ENCODE results near the gene AP3B2. TPM values are rescaled to one million over a fixed set of nuclear protein-coding genes. Genes with fewer than 3 reads are reported as not detected.

AP3B2 gene
- total and polyA plus RNA-seq, 2 donors (not counting 1 experiment from before 2014, with no cell fraction given): 0.09 to 0.17 TPM

GRCh38 chr15:82664021-82664420 is 45.7 kb downstream of the AP3B2 start:
- Histone ChIP-seq H3K4me3 (replicated peaks in 1 of 4; ENCODE audit: control extremely low read depth in 1 of 4, insufficient read depth in 1 of 4, low read depth in 3 of 4, low read length in 4 of 4) (no peak overlapping the region), H3K9me3 (ENCODE audit: control insufficient read depth, insufficient read depth, low read depth, low read length) (no peaks in the 10 kb centered on the region), H4K20me1 (ENCODE audit: control insufficient read depth, extremely low read depth, insufficient read depth, low read length) (no peaks in the 10 kb centered on the region), H2AFZ (ENCODE audit: low read length) (no peak overlapping the region), H3K27ac (ENCODE audit: insufficient read depth, low read length) (no peak overlapping the region), H3K79me2 (ENCODE audit: control insufficient read depth, insufficient read depth, low read length) (no peaks in the 10 kb centered on the region), H3K9ac (ENCODE audit: insufficient read depth, low read length) (no peak overlapping the region), H3K4me1 (ENCODE audit: control insufficient read depth, extremely low read depth, insufficient read depth, low read length) (no peaks in the 10 kb centered on the region), H3K27me3 (ENCODE audit: control insufficient read depth, insufficient read depth, low read length) (no peaks in the 10 kb centered on the region), H3K4me2 (ENCODE audit: extremely low read depth, insufficient read depth, low read length) (no peak overlapping the region), H3K36me3 (ENCODE audit: control insufficient read depth, insufficient read depth, low read length) (no peaks in the 10 kb centered on the region)
- no peak for TF ChIP-seq CTCF (conservative IDR thresholded peaks at IDR 0.05 in 1 of 2, IDR thresholded peaks at IDR 0.05 in 1 of 2; ENCODE audit: low read depth in 1 of 2, low read length in 2 of 2)
- no peak for TF ChIP-seq EZH2 (IDR thresholded peaks at IDR 0.05; ENCODE audit: low read length, missing control alignments)
- DNase-seq (ENCODE audit: low read depth in 2 of 2): no peak

- Histone ChIP-seq H3K9me3 (ENCODE audit: control insufficient read depth, insufficient read depth, low read depth, low read length) (no peaks in the 10 kb centered on the region), H3K36me3 (ENCODE audit: control insufficient read depth, insufficient read depth, low read length) (no peaks in the 10 kb centered on the region), H3K79me2 (ENCODE audit: control insufficient read depth, insufficient read depth, low read length) (no peaks in the 10 kb centered on the region), H3K4me1 (ENCODE audit: control insufficient read depth, extremely low read depth, insufficient read depth, low read length) (no peaks in the 10 kb centered on the region), H3K4me2 (ENCODE audit: extremely low read depth, insufficient read depth, low read length) (no peak overlapping the region), H3K4me3 (replicated peaks in 1 of 4; ENCODE audit: control extremely low read depth in 1 of 4, insufficient read depth in 1 of 4, low read depth in 3 of 4, low read length in 4 of 4) (no peak overlapping the region), H4K20me1 (ENCODE audit: control insufficient read depth, extremely low read depth, insufficient read depth, low read length) (no peaks in the 10 kb centered on the region), H3K27ac (ENCODE audit: insufficient read depth, low read length) (no peak overlapping the region), H3K27me3 (ENCODE audit: control insufficient read depth, insufficient read depth, low read length) (no peaks in the 10 kb centered on the region), H2AFZ (ENCODE audit: low read length) (no peak overlapping the region), H3K9ac (ENCODE audit: insufficient read depth, low read length) (no peak overlapping the region)
- TF ChIP-seq CTCF (conservative IDR thresholded peaks at IDR 0.05 in 1 of 2, IDR thresholded peaks at IDR 0.05 in 1 of 2; ENCODE audit: low read depth in 1 of 2, low read length in 2 of 2) (no peak), EZH2 (IDR thresholded peaks at IDR 0.05; ENCODE audit: low read length, missing control alignments) (no peak)
- DNase-seq (ENCODE audit: low read depth in 2 of 2): peak; percentile 33 to 49
Measured at GRCh38 chr15:82663186-82663600, 46.5 kb downstream of the AP3B2 start.

GRCh38 chr15:82662641-82663040 is 47.0 kb downstream of the AP3B2 start:
- H3K4me1 ChIP-seq (ENCODE audit: control insufficient read depth, extremely low read depth, insufficient read depth, low read length): no peaks in the 10 kb centered on the region
- no peaks in the 10 kb centered on the region for H3K27me3 ChIP-seq (ENCODE audit: control insufficient read depth, insufficient read depth, low read length)
- no peak overlapping the region for H3K9ac ChIP-seq (ENCODE audit: insufficient read depth, low read length)
- no peak for DNase-seq (ENCODE audit: low read depth in 2 of 2)
- H4K20me1 ChIP-seq (ENCODE audit: control insufficient read depth, extremely low read depth, insufficient read depth, low read length): no peaks in the 10 kb centered on the region
- H3K9me3 ChIP-seq (ENCODE audit: control insufficient read depth, insufficient read depth, low read depth, low read length): no peaks in the 10 kb centered on the region
- no peak overlapping the region for H2AFZ ChIP-seq (ENCODE audit: low read length)
- no peak overlapping the region for H3K4me2 ChIP-seq (ENCODE audit: extremely low read depth, insufficient read depth, low read length)
- H3K4me3 ChIP-seq (replicated peaks in 1 of 4; ENCODE audit: control extremely low read depth in 1 of 4, insufficient read depth in 1 of 4, low read depth in 3 of 4, low read length in 4 of 4): no peak overlapping the region
- no peaks in the 10 kb centered on the region for H3K36me3 ChIP-seq (ENCODE audit: control insufficient read depth, insufficient read depth, low read length)
- no peak overlapping the region for H3K27ac ChIP-seq (ENCODE audit: insufficient read depth, low read length)
- no peak for TF ChIP-seq EZH2 (IDR thresholded peaks at IDR 0.05; ENCODE audit: low read length, missing control alignments)
- TF ChIP-seq CTCF (conservative IDR thresholded peaks at IDR 0.05 in 1 of 2, IDR thresholded peaks at IDR 0.05 in 1 of 2; ENCODE audit: low read depth in 1 of 2, low read length in 2 of 2): no peak
- H3K79me2 ChIP-seq (ENCODE audit: control insufficient read depth, insufficient read depth, low read length): no peaks in the 10 kb centered on the region
